OCI-LY7 (cell line): ENCODE results near the gene BCAS4. TPM values are rescaled to one million over a fixed set of nuclear protein-coding genes. Genes with fewer than 3 reads are reported as not detected.

Experiments
- BruUV-seq: library from RNA; stranded (reverse); fragments of 400-500 nt; replicated peaks from 2 replicates; lab custom pipeline; 2021; lab: Mats Ljungman, UMichigan
- CTCF ChIA-PET: fragments of 300-600 bp; sonication (Branson Sonifier 250); formaldehyde crosslinking; loops from one replicate; lab custom pipeline; 2022; ENCODE audit warnings: antibody characterized with exemption; ENCODE audit not compliant: unreplicated experiment; lab: Charles Lee
- POLR2A ChIA-PET: fragments of 300-600 bp; sonication (Branson Sonifier 250); formaldehyde crosslinking; loops from one replicate; lab custom pipeline; 2022; ENCODE audit warnings: antibody characterized with exemption; lab: Charles Lee
- DNase-seq: peaks from one replicate; pipeline ENCODE4 v3.0.0-alpha.2; 2015; ENCODE audit warnings: low spot score
- H2AFZ ChIP-seq: fragments of 200-600 bp; sonication (generic), shearing (Covaris generic); 2 replicates; pipeline ENCODE4 v1.6.1; 2014; ENCODE audit warnings: mild to moderate bottlenecking, antibody characterized with exemption, low read length, moderate library complexity
- H3K27ac ChIP-seq: fragments of 200-600 bp; sonication (generic); 2 replicates; pipeline ENCODE4 v1.5.1; 2014; ENCODE audit warnings: mixed run types, low read depth, mild to moderate bottlenecking, moderate library complexity, low read length, inconsistent platforms; ENCODE audit not compliant: poor library complexity, severe bottlenecking
- H3K36me3 ChIP-seq: fragments of 200-600 bp; sonication (generic); 2 replicates; pipeline ENCODE4 v1.6.1; 2014; ENCODE audit warnings: mild to moderate bottlenecking, antibody characterized with exemption, low read length, moderate library complexity, mixed read lengths; ENCODE audit not compliant: insufficient read depth
- H3K4me1 ChIP-seq: fragments of 200-600 bp; sonication (generic); 2 replicates; pipeline ENCODE4 v1.5.1; 2014; ENCODE audit warnings: mild to moderate bottlenecking, low read length; ENCODE audit not compliant: insufficient read depth, poor library complexity, severe bottlenecking
- H3K4me2 ChIP-seq: fragments of 200-600 bp; sonication (generic); 2 replicates; pipeline ENCODE4 v1.6.1; 2014; ENCODE audit warnings: mild to moderate bottlenecking, low read length
- H3K4me3 ChIP-seq: fragments of 200-600 bp; sonication (generic); 2 replicates; pipeline ENCODE4 v1.5.1; 2014; ENCODE audit warnings: mild to moderate bottlenecking, low read depth, low read length; ENCODE audit not compliant: poor library complexity, severe bottlenecking
- H3K79me2 ChIP-seq: fragments of 200-600 bp; sonication (generic); 2 replicates; pipeline ENCODE4 v1.6.1; 2016; ENCODE audit warnings: low read depth, mild to moderate bottlenecking, low read length, moderate library complexity, mixed read lengths; ENCODE audit not compliant: insufficient read depth
- H3K9me2 ChIP-seq: fragments of 200-600 bp; sonication (generic); 2 replicates; pipeline ENCODE4 v1.6.1; 2016; ENCODE audit warnings: mild to moderate bottlenecking, low read length, mixed read lengths; ENCODE audit not compliant: insufficient read depth
- H3K9me3 ChIP-seq: fragments of 200-600 bp; sonication (generic); 2 replicates; pipeline ENCODE4 v1.6.1; 2014; ENCODE audit warnings: mild to moderate bottlenecking, mixed run types, low read length, mixed read lengths
- H4K20me1 ChIP-seq: fragments of 200-600 bp; sonication (generic); 2 replicates; pipeline ENCODE4 v1.6.1; 2014; ENCODE audit warnings: mild to moderate bottlenecking, antibody characterized with exemption, low read length, moderate library complexity, mixed read lengths; ENCODE audit not compliant: insufficient read depth
- CTCF ChIP-seq: fragments of 200-600 bp; sonication (generic); conservative IDR thresholded peaks from 2 replicates; pipeline ENCODE4 v1.5.1; 2014; ENCODE audit warnings: mild to moderate bottlenecking, antibody characterized with exemption, low read length, moderate library complexity, mixed read lengths
- EZH2phosphoT487 ChIP-seq: fragments of 200-600 bp; sonication (generic); IDR thresholded peaks from 2 replicates; pipeline ENCODE4 v1.6.1; 2018; ENCODE audit warnings: low read depth, borderline replicate concordance, mild to moderate bottlenecking, mixed run types, antibody characterized with exemption, low read length, moderate library complexity, mixed read lengths
- intact Hi-C: fragments of 100-400 bp; cut with micrococcal nuclease; formaldehyde crosslinking; loops from one replicate; pipeline ENCODE4 v1.10.0; 2022; ENCODE audit not compliant: unreplicated experiment
- total RNA-seq, 2 experiments: library from RNA; depleted of rRNA in 1 of 2; stranded (reverse); fragments of >200 nt in 1 of 2; shearing (Covaris generic) in 1 of 2; gene quantifications; 2 replicates each; pipeline ENCODE4 v1.2.3, GENCODE V29; 2014 to 2022

The BCAS4 gene
- total RNA-seq, 2 experiments from 2014 or later: 173 to 181 TPM

GRCh38 chr20:50831622-50832021 lies 36.8 kb downstream of the BCAS4 start:
- ChIA-PET POLR2A (interaction anchor here (0.7 kb wide), 1 partner anchor 12 kb away, joined by 3 read pairs; no protein-coding TSS in a partner anchor), CTCF (no interaction called here)
- peaks cover 95% of the 10 kb centered on the region for H3K36me3 ChIP-seq
- H3K27ac ChIP-seq: no peak overlapping the region
- H3K4me2 ChIP-seq: no peak overlapping the region
- BruUV-seq: no TSS peak
- H3K9me2 ChIP-seq: no peaks in the 10 kb centered on the region
- H3K4me1 ChIP-seq: peaks cover 6% of the 10 kb centered on the region
- H3K79me2 ChIP-seq: peaks cover 18% of the 10 kb centered on the region; the same call in 1 of the 2 replicates
- no peaks in the 10 kb centered on the region for H3K9me3 ChIP-seq
- TF ChIP-seq CTCF: no peak
- TF ChIP-seq EZH2phosphoT487: no peak
- intact Hi-C loops: no loop called here
- H4K20me1 ChIP-seq: no peaks in the 10 kb centered on the region
- H3K4me3 ChIP-seq: no peak overlapping the region
- no peak for DNase-seq
- H2AFZ ChIP-seq: no peak overlapping the region

GRCh38 chr20:50834599-50835005 lies 39.7 kb downstream of the BCAS4 start:
- no peaks in the 10 kb centered on the region for H4K20me1 ChIP-seq
- DNase-seq: no peak
- no peak for TF ChIP-seq EZH2phosphoT487
- TF ChIP-seq CTCF: no peak
- H3K79me2 ChIP-seq: peaks cover 16% of the 10 kb centered on the region; the same call in 1 of the 2 replicates
- no peak overlapping the region for H3K27ac ChIP-seq
- no peaks in the 10 kb centered on the region for H3K9me2 ChIP-seq
- CTCF ChIA-PET: no interaction called here
- no TSS peak for BruUV-seq
- H3K4me2 ChIP-seq: no peak overlapping the region
- H3K4me1 ChIP-seq: peaks cover 33% of the 10 kb centered on the region
- H3K9me3 ChIP-seq: no peaks in the 10 kb centered on the region
- H3K4me3 ChIP-seq: no peak overlapping the region
- POLR2A ChIA-PET: interaction anchor here (1.1 kb wide), 1 partner anchor 9 kb away, joined by 5 read pairs; no protein-coding TSS in a partner anchor
- no peak overlapping the region for H2AFZ ChIP-seq
- H3K36me3 ChIP-seq: peaks cover 92% of the 10 kb centered on the region
- intact Hi-C loops: no loop called here

- no peak for TF ChIP-seq CTCF
- TF ChIP-seq EZH2phosphoT487: no peak
- no peaks in the 10 kb centered on the region for H4K20me1 ChIP-seq
- BruUV-seq: no TSS peak
- intact Hi-C loops: loop anchor here (1.0 kb wide), 1 partner anchor 19 kb away; no protein-coding TSS in a partner anchor
- no peaks in the 10 kb centered on the region for H3K9me3 ChIP-seq
- ChIA-PET CTCF (interaction anchor here (0.6 to 0.7 kb wide), 2 partner anchors 47 kb away, joined by 3 read pairs; no protein-coding TSS in a partner anchor), POLR2A (interaction anchor here (0.8 to 1.2 kb wide), 2 partner anchors 11 to 21 kb away, joined by 4 read pairs; no protein-coding TSS in a partner anchor)
- H3K36me3 ChIP-seq: peaks cover 88% of the 10 kb centered on the region
- H3K4me3 ChIP-seq: peak overlapping the region; percentile 42
- H3K79me2 ChIP-seq: peaks cover 20% of the 10 kb centered on the region; the same call in 1 of the 2 replicates
- peak overlapping the region; percentile 85 for H3K27ac ChIP-seq
- peak; percentile 86 for DNase-seq
- peaks cover 35% of the 10 kb centered on the region for H3K4me1 ChIP-seq
- H3K4me2 ChIP-seq: peak overlapping the region; percentile 69
- H3K9me2 ChIP-seq: no peaks in the 10 kb centered on the region
- H2AFZ ChIP-seq: no peak overlapping the region
Observed at GRCh38 chr20:50837532-50838321, 42.9 kb downstream of the BCAS4 start.
